Choroid plexus epithelial cell (primary cell): Measurements from ENCODE around the gene RASD2.

Experiments used
- DNase-seq: peaks from one replicate; pipeline ENCODE4 v3.0.0-alpha.2; 2010; ENCODE audit warnings: low read depth
- H3K4me3 ChIP-seq: 2 replicates; pipeline ENCODE4 v1.5.1; 2011; ENCODE audit warnings: low read depth, mild to moderate bottlenecking, control low read depth, low read length, moderate library complexity
- TF ChIP-seq, protein P1 (sequence below): conservative IDR thresholded peaks from 2 replicates; pipeline ENCODE4 v1.5.1; 2011; ENCODE audit warnings: low read depth, mild to moderate bottlenecking, control low read depth, inconsistent platforms, low read length, moderate library complexity

Gene RASD2

GRCh38 chr22:35558719-35559118 is 18.1 kb downstream of the RASD2 start:
- TF ChIP-seq, protein P1, sequence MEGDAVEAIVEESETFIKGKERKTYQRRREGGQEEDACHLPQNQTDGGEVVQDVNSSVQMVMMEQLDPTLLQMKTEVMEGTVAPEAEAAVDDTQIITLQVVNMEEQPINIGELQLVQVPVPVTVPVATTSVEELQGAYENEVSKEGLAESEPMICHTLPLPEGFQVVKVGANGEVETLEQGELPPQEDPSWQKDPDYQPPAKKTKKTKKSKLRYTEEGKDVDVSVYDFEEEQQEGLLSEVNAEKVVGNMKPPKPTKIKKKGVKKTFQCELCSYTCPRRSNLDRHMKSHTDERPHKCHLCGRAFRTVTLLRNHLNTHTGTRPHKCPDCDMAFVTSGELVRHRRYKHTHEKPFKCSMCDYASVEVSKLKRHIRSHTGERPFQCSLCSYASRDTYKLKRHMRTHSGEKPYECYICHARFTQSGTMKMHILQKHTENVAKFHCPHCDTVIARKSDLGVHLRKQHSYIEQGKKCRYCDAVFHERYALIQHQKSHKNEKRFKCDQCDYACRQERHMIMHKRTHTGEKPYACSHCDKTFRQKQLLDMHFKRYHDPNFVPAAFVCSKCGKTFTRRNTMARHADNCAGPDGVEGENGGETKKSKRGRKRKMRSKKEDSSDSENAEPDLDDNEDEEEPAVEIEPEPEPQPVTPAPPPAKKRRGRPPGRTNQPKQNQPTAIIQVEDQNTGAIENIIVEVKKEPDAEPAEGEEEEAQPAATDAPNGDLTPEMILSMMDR = no peak

DNA sequence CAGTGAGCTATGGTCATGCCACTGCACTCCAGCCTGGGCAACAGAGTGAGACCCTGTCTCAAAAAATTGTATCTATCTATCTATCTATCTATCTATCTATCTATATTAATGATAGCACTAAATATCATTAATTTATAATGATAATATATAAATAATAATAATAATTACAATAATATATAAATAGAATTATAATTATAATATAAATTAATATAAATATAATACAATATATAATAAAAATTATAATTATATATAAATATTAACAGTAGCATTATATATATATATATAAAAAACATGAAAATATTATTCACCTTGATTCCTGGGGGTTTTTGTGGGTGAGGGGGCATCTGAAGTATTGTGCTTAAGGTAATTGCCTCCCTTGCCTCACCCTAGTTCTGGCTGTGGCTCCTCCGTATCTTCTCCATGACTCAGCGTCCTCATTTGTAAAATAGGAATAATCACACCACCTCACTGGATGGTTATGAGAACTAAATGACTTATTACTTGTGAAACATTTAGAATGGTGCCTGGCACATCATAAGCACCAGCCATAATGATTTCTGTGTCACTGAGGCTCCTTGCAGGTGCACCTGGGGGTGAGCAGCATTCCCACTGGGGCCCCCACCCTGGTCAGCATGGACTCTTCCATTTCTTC is 18.8 kb downstream of the RASD2 start:
- peak; percentile 44 for DNase-seq
- no peak overlapping the region for H3K4me3 ChIP-seq
- TF ChIP-seq, protein P1 = no peak

More at GRCh38 chr22:35558719-35559118, 18.1 kb downstream of the RASD2 start:
- no peak for DNase-seq
- no peak overlapping the region for H3K4me3 ChIP-seq

- H3K4me3 ChIP-seq = no peak overlapping the region
- DNase-seq = no peak
- TF ChIP-seq, protein P1 = no peak
Observed at GRCh38 chr22:35560366-35560765, 19.7 kb downstream of the RASD2 start.

DNA sequence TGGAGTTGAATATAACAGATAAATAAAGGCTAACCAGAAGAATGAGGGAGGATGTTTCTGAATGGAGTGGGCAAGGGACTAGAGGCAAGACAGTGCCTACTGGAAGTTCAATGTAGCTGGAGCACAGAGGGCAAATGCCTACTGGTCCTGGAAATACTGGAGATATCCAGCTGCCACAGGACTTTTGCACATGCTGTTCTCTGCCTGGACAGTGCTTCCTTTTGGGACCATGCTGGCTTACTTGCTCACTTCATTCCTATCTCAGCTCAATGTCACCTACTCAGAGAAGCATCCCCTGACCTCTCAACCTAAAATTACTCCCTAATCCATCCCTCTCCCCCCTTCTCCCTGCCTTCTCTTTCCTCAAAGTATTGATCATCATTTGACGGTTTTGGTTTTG is 20.2 kb downstream of the RASD2 start:
- TF ChIP-seq, protein P1 = no peak
- DNase-seq = no peak
- H3K4me3 ChIP-seq = no peak overlapping the region

- H3K4me3 ChIP-seq = no peak overlapping the region
- TF ChIP-seq, protein P1 = no peak
- peak; percentile 91 for DNase-seq
Observed at GRCh38 chr22:35561796-35562526, 21.3 kb downstream of the RASD2 start.

- H3K4me3 ChIP-seq = no peak overlapping the region
- TF ChIP-seq, protein P1 = no peak
- DNase-seq = no peak
Observed at GRCh38 chr22:35563211-35563610, 22.6 kb downstream of the RASD2 start.
